ENCODE results near the gene HDLBP. TPM values are rescaled to one million over a fixed set of nuclear protein-coding genes. Genes with fewer than 3 reads are reported as not detected.

HDLBP gene
- total RNA-seq, 1 donor from 2014 or later = 270 TPM

Other genes with a start within 250 kb of the HDLBP start
- 40.5 and 43.3 TPM in 2 replicates for gene MTERF4, start 213.4 kb downstream of the HDLBP start, total RNA-seq
- gene PASK, start 166.2 kb downstream of the HDLBP start, total RNA-seq = 101 and 104 TPM in 2 replicates
- gene PPP1R7, start 165.2 kb downstream of the HDLBP start, total RNA-seq = 115 and 118 TPM in 2 replicates
- gene ANO7, start 127.0 kb downstream of the HDLBP start, total RNA-seq = 2.1 and 2.4 TPM in 2 replicates
- gene SEPTIN2, start 253 bp upstream of the HDLBP start, total RNA-seq = 203 and 219 TPM in 2 replicates
- gene FARP2, start 40.6 kb upstream of the HDLBP start, total RNA-seq = 36.6 and 40.9 TPM in 2 replicates
- gene STK25, start 192.9 kb upstream of the HDLBP start, total RNA-seq = 125 and 133 TPM in 2 replicates
- gene BOK, start 243.1 kb upstream of the HDLBP start, total RNA-seq = 0.07 TPM in 1 of 2 replicates, not detected in the other

All from activated T-helper 1 cell treated with anti-CD3 and anti-CD28 coated beads, Interleukin-12 subunit alpha, Interleukin-12 subunit beta, Interleukin-2, Interleukin-4 antibody, amounts not matched to agents 30 ng/mL and 10 ng/mL and 1 ng/mL, durations not matched to agents 14 hours and 24 hours and 36 hours (primary cell).